ENCODE measurements around the gene LONP2.
"Not testable (repeated sequence)": the region's sequence is repeated elsewhere in the genome, so short reads cannot be mapped to it uniquely, and the experiment has no call there.

Gene LONP2

DNA sequence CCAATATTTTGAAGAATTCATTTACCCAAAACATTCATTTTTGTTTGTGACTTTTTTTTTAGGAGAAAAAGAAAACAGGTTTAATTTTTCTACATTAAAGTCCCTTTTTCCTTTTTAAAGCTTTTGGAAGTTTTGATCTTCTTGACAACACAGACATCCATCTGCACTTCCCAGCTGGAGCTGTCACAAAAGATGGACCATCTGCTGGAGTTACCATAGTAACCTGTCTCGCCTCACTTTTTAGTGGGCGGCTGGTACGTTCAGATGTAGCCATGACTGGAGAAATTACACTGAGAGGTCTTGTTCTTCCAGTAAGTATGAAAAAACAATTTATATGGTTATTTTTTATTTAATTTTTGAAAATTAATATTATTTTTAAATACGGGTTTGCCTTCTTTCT is 103.9 kb downstream of the LONP2 start:
- no peak for DNase-seq

DNA sequence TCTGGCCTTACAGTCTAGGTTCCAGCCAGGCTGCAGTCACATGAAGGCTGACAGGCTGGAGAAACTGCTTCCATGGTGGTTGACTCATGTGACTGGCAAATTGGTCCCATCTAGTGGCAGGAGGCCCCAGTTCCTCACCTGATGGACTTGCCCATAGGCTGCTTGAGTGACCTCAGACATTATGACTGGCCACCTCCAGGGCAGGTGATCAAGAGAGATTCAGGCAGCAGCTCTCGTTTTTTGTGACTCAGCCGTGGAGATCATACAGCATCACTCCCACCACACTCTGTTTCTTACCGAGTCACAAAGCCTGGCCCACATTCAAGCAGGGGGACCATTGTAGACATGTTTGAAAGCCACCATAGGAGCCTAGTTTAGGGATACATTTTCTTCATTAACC is 106.6 kb downstream of the LONP2 start:
- no peak for DNase-seq

DNA sequence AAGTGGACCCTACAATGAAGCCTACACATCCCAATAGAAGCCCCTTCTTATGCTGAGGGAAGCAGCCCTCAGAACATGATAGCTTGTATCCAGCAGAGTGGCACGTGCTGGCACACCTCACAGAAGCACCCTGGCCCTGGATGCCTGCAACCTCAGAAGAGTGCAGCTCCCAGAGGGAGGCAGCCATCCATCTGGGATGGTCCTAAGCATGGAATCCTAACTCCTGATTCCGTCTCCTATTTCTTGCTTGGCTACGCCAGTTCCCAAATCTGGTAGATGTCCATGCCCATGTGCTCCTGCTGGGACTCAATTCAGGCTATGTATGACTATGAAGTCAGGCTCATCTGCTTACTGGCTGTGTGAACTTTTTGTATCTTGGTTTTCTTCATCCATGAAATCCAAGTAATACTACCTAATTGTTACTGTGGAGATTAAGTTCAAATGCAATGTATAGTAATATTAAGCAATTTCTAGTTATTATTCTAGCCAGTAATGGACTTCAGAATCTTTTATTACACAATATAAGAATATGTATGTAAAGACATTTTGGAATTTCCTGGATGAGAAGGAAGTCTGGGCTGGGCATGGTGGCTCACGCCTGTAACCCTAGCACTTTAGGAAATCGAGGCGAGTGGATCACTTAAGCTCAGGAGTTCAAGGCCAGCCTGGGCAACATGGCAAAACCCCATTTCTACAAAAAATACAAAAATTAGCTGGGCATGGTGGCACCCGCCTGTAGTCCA is 108.7 kb downstream of the LONP2 start:
- DNase-seq = no peak

DNA sequence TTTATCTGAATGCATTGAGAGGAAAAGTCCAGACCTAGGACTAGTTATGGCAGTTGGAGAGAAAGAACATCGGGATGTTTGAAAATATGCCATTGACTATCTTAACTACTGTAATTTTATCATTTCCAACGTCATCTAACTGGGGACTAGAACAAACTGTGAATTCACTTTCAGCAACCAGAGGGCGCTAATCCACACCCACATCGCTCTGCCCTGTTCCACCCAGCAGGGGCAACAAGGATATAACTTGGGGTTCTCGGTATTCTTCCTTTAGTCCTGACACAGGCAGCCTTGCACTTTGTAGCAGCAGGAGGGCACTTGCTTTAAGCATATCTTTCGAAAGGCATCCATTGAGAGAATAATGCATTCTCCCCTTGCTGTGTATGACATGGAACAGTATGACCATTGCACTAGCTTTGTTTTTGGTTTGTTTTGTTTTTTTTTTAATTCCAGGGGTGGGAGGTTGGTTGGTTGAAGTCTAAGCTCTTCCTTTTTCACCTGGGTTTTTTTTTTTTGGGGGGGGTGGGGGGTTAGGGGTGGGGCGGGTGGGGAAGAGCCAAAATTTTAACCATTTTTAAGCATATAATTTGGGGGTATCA is 109.6 kb downstream of the LONP2 start:
- DNase-seq = no peak

DNA sequence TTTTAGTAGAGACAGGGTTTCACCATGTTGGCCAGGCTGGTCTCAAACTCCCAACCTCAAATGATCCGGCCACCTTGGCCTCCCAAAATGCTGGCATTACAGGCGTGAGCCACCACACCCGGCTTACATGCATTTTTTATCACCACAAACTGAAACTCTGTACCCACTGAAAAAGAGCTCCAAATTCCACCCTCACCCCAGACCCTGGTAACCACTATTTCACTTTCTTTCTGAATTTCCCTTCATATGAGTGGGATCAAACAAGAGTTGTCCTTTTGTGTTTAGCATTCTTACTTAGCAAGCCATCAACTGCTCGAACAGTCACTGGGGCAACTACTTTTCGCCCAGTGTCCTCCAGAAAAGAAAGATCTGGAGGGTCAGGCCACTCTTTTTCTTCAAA is 110.3 kb downstream of the LONP2 start:
- DNase-seq = not testable (repeated sequence)

DNA sequence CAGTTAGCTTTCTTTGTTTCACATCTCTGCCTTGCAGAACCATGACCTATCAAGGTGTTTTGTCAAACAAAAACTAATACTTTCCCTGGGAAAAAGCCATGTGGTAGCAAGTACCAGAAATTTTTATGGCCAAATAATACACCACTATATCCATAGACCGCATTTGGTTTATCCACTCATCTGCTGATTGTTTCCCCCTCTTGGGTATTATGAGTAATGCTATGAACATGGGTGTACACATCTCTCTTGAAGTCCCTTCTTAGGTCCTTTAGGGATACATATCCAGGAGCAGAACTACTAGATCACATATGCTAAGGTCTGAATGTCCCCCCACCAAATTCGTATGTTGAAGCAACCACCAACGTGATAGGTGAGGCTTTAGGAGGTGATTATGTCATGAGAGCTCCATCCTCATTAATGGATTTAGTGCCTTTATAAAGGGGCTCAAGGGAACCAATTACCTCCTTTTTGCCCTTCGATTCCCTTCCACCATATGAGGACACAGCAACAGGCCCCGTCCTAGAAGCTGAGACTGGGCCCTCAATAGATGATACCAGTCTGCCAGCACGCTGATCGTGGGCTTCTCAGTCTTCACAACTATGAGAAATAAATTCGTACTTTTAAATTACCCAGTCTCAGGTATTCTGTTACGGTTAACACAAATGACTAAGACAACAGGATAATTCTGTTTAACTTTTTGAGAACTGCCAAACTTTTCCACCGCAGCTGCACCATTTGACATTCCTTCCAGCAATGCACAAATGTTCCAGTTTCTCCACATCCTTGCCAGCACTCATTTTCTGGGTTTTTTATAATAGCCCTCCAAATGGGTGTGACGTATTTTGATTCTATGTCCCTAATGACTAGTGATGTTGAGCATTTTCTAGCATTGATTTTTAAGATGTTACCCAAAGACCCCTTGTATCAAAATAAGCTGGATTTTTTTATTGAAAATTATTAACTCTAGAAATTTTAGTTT is 111.1 kb downstream of the LONP2 start:
- no peak for DNase-seq

DNA sequence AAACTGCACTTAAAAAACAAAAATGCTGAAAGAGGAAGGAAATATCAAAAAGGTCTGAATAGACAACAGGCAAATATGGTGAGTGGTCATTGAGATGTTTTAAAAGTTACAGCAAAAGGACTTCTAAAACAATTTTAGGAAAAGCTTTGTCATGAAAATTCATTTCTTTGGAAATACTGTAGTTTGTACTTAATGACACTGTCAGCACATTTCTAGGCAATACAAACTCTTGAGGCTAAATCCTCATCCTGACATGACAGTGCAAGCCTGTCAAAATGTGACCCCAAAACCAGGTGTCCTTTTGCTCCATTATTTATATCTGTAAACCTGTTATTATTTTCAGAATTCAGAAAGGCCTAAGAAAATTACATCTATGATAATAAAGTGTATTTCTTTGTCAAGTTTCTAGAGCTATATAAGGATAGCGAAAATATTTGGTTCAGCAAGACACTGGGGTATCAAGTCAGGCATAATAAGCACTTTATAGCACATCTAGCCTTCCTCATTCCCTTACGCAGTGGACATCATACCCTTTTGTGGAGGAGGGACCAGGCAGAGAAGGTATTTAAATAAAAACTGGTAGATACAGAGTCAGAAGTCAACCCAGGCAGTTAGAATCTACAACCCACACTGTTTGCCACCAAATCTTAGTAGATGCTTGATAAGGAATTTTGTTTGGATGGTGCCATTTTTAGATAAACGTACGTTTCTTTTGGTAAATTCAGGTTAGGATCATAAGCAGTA is 112.7 kb downstream of the LONP2 start:
- DNase-seq = no peak

DNA sequence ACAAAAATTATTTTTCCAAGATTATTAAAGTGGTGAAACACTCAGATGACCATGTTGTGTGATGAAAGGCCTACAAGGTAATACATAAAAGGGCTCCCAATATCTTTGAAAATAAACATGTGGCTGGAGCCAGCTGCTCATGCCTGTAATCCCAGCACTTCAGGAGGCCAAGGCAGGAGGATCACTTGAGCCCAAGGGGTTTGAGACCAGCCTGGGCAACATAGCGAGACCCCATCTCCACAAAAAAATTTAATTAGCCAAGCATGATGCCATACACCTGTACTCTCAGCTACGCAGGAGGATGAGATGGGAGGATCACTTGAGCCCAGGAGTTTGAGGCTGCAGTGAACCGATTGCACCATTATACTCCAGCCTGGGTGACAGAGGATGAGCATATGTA is 114.3 kb downstream of the LONP2 start:
- no peak for DNase-seq

DNA sequence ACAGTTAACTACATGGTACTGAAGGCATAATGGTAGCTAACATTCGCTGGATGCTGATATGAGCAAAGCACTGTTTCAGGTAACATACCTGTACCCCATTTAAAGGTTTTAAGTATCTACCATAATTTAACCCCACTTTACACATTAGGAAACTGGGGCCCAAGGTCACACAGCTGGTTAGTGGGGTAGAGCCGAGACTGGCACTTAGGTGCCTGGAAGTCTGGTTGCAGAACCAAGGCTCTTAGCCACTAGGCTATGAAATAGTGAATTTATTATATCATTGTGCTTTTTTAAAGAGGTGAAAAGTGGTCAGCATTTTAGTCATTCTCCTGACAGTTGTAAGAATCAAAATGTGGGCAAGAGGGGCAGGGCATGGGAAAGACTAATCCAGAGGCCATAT is 115.9 kb downstream of the LONP2 start:
- DNase-seq = no peak

DNA sequence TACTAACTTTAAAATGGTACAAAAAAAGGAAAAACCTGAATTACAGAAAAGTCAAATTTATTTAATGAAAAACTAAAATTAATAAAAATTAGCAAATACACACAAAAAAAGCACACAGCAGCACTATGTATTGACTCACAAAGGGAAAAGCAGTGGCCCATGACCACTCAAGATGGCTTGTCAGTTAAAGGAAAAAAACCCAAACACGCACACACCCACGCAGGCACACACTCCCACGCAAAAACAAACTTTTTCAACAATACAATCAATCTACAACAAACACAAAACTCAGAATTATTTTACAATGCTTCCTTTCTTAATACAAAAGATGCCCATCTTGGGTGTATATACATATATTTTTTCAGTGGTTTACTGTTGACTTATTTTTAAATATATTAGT is 116.9 kb downstream of the LONP2 start:
- no peak for DNase-seq

DNA sequence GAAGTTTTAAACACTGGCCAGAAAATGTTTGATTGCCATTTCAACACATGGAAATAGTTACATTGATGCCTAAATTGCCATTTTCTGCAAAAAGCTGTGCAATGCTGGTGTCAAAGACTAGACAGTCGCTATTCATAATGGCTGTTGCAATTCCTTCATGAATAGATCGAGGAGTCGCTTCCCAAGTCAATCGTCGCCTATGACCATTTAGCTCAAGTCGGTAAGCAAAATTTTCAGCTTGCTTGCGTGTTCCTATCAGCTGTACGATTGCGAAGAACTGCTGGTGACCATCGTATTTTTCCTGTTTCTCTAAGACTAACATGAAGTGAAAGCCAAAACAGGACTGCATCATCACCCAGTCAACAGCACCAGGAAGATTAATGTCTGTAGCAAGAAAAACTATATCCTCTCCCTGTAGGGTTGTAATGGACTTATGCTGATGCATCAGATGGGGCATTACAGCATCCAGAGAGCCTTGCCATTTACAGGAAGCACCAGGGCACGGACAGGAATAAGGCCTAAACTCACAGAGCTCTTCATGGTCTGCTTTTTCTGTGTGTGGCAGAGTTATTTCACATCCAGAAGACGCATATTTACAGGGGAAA is 117.5 kb downstream of the LONP2 start:
- DNase-seq = no peak

DNA sequence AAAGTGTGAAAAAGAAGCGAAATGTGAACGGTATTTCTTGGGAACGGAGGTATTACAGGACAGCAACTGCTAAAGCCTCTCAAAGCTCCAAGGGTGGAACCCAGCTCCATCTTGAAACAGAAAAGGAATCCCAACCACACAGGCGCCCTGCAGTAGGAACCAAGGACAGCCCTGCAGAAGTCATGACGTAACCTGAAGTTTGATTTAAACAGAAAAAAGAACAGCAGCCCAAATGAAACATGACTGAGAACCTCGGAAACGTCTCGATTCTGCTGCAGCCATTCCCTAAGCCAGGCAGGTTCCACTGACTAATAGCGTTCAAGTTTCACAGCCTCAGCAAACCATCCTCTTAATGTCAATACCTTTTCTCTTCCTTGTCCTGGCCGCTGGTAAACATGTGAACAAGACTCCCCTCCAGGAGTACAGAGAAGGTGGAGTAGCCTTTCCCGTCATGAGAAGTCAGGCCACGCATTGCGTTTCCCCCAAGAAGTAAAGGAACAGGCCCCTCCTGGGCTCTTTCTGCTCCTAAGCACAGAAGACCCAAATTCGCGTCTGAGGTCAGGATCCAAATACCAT is 121.0 kb downstream of the LONP2 start:
- no peak for DNase-seq

DNA sequence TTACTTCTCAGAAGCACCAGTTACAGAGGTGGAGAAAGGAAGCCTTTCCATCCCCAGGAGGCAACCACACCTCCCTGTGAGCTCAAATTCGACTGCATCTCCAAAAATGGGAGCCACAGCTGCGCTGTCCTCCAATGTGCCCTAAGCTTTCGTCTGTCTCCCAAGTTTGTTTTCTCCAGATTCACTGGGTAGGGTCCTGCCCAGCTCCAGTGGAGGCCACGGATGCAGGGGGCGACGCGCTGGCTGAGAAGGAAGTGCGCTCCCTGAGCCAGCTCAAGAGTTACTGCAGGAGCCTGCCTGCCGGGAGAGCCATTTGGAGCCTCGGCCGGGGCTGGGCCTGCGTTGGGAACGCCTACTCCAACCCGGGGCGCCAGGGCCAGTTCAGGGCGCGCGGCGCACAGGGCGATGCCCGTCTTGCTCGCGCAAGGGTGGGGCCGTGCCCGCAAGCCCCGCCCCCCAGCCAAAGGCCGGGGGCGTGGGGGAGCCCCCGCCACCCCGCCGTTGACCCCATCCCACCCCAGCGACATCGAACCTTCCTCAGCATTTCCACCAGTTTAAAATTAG is 121.6 kb downstream of the LONP2 start:
- peak; percentile 24 for DNase-seq

DNA sequence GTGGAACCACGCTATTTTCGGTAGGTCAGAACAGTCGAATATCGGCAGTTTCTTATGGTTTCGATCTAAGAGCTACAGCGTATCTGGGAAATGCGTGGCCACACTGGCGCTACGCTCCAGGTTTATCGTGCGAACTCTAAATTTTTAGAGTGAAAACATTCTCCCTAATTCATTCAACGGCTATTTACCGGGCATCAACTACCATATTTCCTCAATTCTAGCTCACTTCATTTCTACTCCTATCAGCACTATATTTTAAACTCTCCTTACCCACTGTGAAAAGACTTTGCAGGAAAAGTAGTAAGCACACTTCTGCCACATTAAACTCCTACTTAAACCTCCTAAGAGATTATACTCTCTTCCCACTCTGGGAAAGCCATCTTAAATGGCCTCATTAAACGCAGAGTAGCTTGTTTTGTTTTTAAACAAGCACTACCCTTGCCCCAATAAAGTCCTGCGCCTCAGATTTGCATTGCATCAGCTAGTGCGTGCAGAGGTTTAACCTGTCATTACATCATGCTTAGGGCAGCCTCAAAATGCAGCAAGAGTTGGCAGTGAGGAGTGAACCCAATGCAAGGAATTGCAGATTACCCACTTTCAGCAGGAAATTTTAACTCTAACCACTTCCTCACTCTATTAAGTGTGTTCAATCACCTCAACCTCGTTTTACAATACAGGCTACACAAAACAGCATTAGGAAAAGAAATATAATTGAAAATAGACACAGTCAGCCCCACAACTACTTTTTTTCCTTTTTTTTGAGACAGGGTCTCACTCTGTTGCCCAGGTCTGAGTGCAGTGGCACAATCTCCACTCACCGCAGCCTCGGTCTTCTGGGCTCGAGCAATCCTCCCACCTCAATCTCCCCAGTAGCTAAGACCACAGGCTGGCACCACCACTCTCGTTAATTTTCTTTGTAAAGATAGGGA is 122.3 kb downstream of the LONP2 start:
- no peak for DNase-seq

DNA sequence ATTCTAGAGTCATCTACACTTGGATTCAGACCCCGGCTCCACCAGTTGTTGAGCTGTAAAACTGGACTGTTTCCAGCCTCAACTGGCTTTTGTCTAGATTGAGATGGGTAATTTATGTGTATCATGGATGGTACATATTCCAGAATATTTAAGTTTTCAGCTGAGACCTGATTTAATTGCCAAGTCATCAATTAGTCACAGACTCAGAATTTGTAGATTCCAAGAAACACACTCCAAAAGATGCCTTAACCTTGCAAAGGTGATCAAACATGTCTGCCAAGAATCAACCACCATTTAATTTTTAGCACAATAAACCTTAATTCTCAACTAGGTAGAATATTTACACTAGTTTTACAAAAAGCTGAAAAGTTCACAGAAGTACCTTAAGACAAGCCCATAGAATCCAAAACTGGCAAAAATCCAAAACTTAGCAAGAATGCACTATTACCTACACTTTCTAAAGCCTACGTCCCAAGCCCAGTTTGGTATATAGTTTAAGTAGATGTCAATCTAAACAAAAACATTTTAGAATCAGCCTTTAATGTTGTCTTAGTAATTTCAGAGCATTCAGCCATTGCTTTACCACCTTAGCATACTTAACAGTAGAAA is 123.4 kb downstream of the LONP2 start:
- no peak for DNase-seq

DNA sequence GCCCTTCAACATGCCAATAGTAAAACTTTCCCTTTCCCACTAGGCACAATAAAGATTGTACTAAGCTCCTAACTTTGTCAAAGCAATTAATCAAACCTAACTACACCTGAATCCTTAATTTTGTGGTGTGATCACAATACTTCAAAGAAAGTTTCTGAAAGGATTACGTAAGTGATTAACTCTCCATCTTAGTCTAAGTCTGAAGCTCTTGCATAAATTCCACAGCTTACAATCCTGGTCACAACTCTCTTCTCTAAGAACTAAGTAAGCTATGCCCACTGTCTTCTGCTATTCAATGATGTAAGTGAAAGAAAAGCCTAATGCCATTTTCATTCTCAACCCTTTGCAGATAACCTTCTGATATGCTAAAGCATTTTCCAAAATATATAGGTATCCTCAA is 125.7 kb downstream of the LONP2 start:
- no peak for DNase-seq

DNA sequence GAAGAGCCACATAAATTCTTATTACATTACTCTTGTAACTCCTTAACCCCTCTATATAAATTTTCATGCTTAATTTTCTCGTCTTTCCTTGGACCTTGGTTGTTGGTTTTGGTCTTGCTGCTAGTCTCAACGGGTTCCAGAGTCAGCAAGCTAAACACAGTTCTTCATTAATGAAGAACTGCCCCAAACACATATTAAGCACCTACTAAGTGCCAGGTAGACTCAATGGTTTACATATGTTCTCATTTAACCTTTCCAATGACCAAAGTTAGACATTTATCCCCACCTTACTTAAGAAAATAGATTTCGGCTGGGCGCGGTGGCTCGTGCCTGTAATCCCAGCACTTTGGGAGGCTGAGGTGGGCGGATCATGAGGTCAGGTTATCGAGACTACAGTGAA is 126.1 kb downstream of the LONP2 start:
- no peak for DNase-seq

DNA sequence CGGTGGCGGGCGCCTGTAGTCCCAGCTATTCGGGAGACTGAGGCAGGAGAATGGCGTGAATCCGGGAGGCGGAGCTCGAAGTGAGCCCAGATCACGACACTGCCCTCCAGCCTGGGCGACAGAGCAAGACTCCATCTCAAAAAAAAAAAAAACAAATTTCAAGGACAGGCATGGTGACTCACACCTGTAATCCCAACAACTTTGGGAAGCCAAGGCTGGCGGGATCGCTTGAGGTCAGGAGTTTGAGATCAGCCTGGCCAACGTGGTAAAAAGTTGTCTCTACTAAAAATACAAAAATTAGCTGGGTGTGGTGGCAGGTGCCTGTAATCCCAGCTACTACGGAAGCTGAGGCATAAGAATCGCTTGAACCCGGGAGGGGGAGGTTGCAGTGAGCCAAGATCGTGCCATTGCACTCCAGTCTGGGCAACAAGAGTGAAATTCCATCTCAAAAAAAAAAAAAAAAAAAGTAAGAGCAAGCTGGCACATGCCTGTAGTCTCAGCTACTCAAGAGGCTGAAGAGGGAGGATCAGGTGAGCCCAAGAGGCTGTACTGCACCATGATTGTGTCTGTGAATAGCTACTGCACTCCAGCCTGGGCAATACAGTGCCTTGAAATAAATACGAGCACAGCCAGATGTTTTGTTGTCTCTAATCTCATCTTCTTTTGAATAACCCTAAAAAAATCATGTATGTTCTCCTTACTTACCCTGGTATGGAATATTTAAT is 126.7 kb downstream of the LONP2 start:
- DNase-seq = not testable (repeated sequence)

DNA sequence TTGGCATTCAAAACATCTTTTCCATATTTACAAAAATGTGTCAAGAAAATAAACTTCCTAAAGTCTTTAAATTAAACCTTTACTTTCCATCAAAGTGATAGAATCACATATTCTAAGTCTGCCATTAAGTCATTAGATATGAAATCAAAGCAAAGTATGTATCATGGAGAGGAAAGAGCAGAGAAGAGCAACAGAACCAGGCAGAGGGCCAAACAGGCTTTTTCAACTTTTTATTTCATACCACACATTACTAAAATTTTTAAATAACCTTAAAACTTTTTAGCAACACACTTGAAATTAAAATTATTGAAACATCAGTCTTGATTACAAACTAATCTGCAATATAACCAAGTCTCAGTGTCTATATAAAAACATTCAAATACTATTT is 127.3 kb downstream of the LONP2 start:
- DNase-seq = no peak

DNA sequence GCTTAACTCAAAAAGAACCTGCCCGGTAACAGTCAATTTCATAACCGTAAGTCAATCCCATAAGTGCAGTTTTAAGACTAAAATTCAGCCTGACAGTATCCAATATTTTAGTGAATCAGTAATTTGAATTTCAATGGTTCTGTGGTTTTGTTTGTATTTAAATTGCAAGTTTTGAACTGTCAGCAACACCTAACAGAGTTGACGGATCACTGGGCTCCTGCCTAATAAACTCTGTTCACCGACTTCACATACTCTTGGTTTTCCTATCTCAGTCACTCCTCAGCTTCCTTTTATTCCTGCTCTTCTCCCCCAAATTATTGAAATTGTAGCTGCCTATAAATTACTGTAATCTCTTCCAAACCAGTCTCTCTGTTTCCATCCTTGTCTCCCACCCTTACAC is 128.6 kb downstream of the LONP2 start:
- no peak for DNase-seq

Data from DMS153 (cell line).